K562 (cell line): ENCODE data around the gene VSTM5. TPM values are rescaled to one million over a fixed set of nuclear protein-coding genes. Genes with fewer than 3 reads are reported as not detected.

Experiments used
- ATAC-seq: fragments of 200-7000 bp; cut with Tn5 transposase; 3 replicates; pipeline ENCODE4 v1.9.1; 2020; ENCODE audit warnings: moderate library complexity
- BruUV-seq: library from RNA; stranded (reverse); fragments of 400-500 nt; replicated peaks from 2 replicates; lab custom pipeline; 2021; lab: Mats Ljungman, UMichigan
- CTCF ChIA-PET: fragments of 300-600 bp; formaldehyde crosslinking; extraction: SDS; loops from one replicate; lab custom pipeline; 2021; ENCODE audit warnings: low intra/inter-chr PET ratio; lab: Yijun Ruan, JAX
- POLR2A ChIA-PET: fragments of 300-600, 350-650 bp; sonication (Branson Sonifier 250); formaldehyde crosslinking; extraction: SDS; loops from one replicate; lab custom pipeline; 2021; ENCODE audit warnings: antibody characterized with exemption, inconsistent platforms; lab: Yijun Ruan, JAX
- DNase-seq, 4 experiments: peaks; one replicate each; pipeline versions ENCODE4 v3.0.0 to v3.0.0-alpha.2; 2011 to 2018; ENCODE audit warnings: low spot score in 3 of 4, mixed read lengths in 3 of 4; ENCODE audit errors: extremely low read depth in 1 of 4
- FAIRE-seq: peaks from 2 replicates; lab custom pipeline; 2011; peaks lifted over from hg19 to GRCh38; lab: Jason Lieb, UNC
- H2AFZ ChIP-seq: 2 replicates; pipeline ENCODE4 v1.6.0; 2011; ENCODE audit warnings: low read depth, low read length, control low read depth, inconsistent platforms
- H3K27ac ChIP-seq: fragments of 200-600 bp; 3 replicates; pipeline ENCODE4 v1.8.0; 2011; ENCODE audit warnings: low read depth, mild to moderate bottlenecking, control low read depth, inconsistent platforms, low read length, moderate library complexity, mixed read lengths; ENCODE audit errors: extremely low read depth
- H3K27me3 ChIP-seq, 2 experiments: fragments of 300-600 bp in 1 of 2; 2 replicates in 1 of 2; 3 replicates in 1 of 2; pipeline versions ENCODE4 v1.6.0 to v1.8.0; 2011; ENCODE audit warnings: inconsistent platforms in 2 of 2, low read length in 2 of 2, mild to moderate bottlenecking in 1 of 2, mixed read lengths in 1 of 2, moderate library complexity in 1 of 2; ENCODE audit not compliant: control insufficient read depth in 2 of 2, insufficient read depth in 2 of 2
- H3K36me3 ChIP-seq: fragments of 300-600 bp; 3 replicates; pipeline ENCODE4 v1.8.0; 2011; ENCODE audit warnings: mild to moderate bottlenecking, low read length, inconsistent platforms; ENCODE audit not compliant: control insufficient read depth, insufficient read depth
- H3K4me1 ChIP-seq, 2 experiments: fragments of 200-600 bp in 1 of 2; replicated peaks in 1 of 2; 2 replicates in 1 of 2; 3 replicates in 1 of 2; pipeline versions ENCODE4 v1.5.1 to v1.8.0; 2011; ENCODE audit warnings: inconsistent platforms in 2 of 2, low read length in 2 of 2, mild to moderate bottlenecking in 1 of 2, mixed read lengths in 1 of 2, moderate library complexity in 1 of 2; ENCODE audit not compliant: control insufficient read depth in 2 of 2, insufficient read depth in 2 of 2
- H3K4me2 ChIP-seq: 2 replicates; pipeline ENCODE4 v1.6.1; 2011; ENCODE audit warnings: low read length, control low read depth, inconsistent platforms, mixed read lengths; ENCODE audit not compliant: insufficient read depth
- H3K4me3 ChIP-seq: fragments of 200-600 bp; sonication (generic), shearing (Covaris generic); 2 replicates; pipeline ENCODE4 v1.5.1; 2016; ENCODE audit warnings: control low read depth, inconsistent platforms
- H3K79me2 ChIP-seq: fragments of 200-600 bp; 3 replicates; pipeline ENCODE4 v1.8.0; 2011; ENCODE audit warnings: low read length, inconsistent platforms; ENCODE audit not compliant: control insufficient read depth, insufficient read depth
- H3K9ac ChIP-seq, 2 experiments: 2 replicates each; pipeline versions ENCODE4 v1.6.0 to v1.6.1; 2011; ENCODE audit warnings: low read depth in 2 of 2, low read length in 2 of 2, control low read depth in 1 of 2, inconsistent platforms in 1 of 2, mild to moderate bottlenecking in 1 of 2, mixed read lengths in 1 of 2; ENCODE audit not compliant: insufficient read depth in 1 of 2
- H3K9me1 ChIP-seq: one replicate; pipeline ENCODE4 v1.6.0; 2011; ENCODE audit warnings: inconsistent platforms, mild to moderate bottlenecking, low read length, moderate library complexity; ENCODE audit not compliant: control insufficient read depth, insufficient read depth
- H3K9me3 ChIP-seq: replicated peaks from 2 replicates; pipeline ENCODE4 v1.5.1; 2011; ENCODE audit warnings: low read depth, low read length, inconsistent platforms; ENCODE audit not compliant: control insufficient read depth, insufficient read depth
- H4K20me1 ChIP-seq: replicated peaks from 2 replicates; pipeline ENCODE4 v1.6.1; 2011; ENCODE audit warnings: low read length, inconsistent platforms, mixed read lengths; ENCODE audit not compliant: control insufficient read depth, insufficient read depth
- CBFB ChIP-seq: sonication (generic); formaldehyde crosslinking; IDR thresholded peaks from 2 replicates; pipeline ENCODE4 v1.4.0; 2020; ENCODE audit warnings: mild to moderate bottlenecking, missing genetic modification reagents
- POLR2G ChIP-seq: fragments of 200-400 bp; formaldehyde crosslinking; IDR thresholded peaks from 2 replicates; pipeline ENCODE4 v1.6.1; 2017; ENCODE audit warnings: low read depth, mild to moderate bottlenecking, antibody characterized with exemption, low read length, moderate library complexity
- PURB ChIP-seq: sonication (generic); formaldehyde crosslinking; IDR thresholded peaks from 2 replicates; pipeline ENCODE4 v1.9.0; 2021; ENCODE audit warnings: low read depth, mild to moderate bottlenecking, missing genetic modification reagents
- THRA ChIP-seq: fragments of 450-650 bp; IDR thresholded peaks from 2 replicates; pipeline ENCODE4 v1.6.1; 2017; ENCODE audit warnings: mild to moderate bottlenecking, moderate library complexity
- ZBTB12 ChIP-seq: fragments of 250-450 bp; sonication (Bioruptor Pico); IDR thresholded peaks from 2 replicates; pipeline ENCODE4 v1.4.0; 2020
- ZC3H8 ChIP-seq: fragments of 450-650 bp; IDR thresholded peaks from 2 replicates; pipeline ENCODE4 v1.6.1; 2017
- ZNF184 ChIP-seq: sonication (generic); formaldehyde crosslinking; IDR thresholded peaks from 2 replicates; pipeline ENCODE4 v1.5.0; 2020; ENCODE audit warnings: missing genetic modification reagents
- ZNF318 ChIP-seq, 2 experiments: fragments of 450-650 bp; IDR thresholded peaks; 2 replicates each; pipeline ENCODE4 v1.6.1; 2016; ENCODE audit warnings: mild to moderate bottlenecking in 2 of 2, borderline replicate concordance in 1 of 2, low read depth in 1 of 2, moderate library complexity in 1 of 2
- WGBS: fragments of 100-300 bp; shearing (Covaris generic); methylation state at CpG from one replicate; pipeline ENCODE4 v1.1.6; 2016; ENCODE audit warnings: low coverage, mixed read lengths; ENCODE audit not compliant: insufficient coverage; ENCODE audit errors: missing lambda C conversion rate; 5-methylcytosine and 5-hydroxymethylcytosine counted together
- in situ Hi-C: fragments of 300-500 bp; cut with MboI; formaldehyde crosslinking; loops from 4 replicates; pipeline ENCODE4 v1.15.0; 2018; ENCODE audit warnings: inconsistent platforms, mixed read lengths
- intact Hi-C: fragments of 100-400 bp; cut with micrococcal nuclease; formaldehyde crosslinking; loops from 2 replicates; pipeline ENCODE4 v1.14.2; 2022
- polyA plus RNA-seq, 8 experiments: library from polyadenylated mRNA; depleted of rRNA in 4 of 8; stranded (reverse) in 5 of 8; unstranded in 3 of 8; fragments of >200 nt; fragmentation: Nextera tagmentation in 2 of 8; fragmentation: Illumina TruSeq in 1 of 8; extraction: Ambion mirVana in 2 of 8; extraction: Trizol in 1 of 8; gene quantifications; 2 replicates each; pipeline versions ENCODE4 v1.2.1 to v1.2.3, GENCODE V29; 2011 to 2014; ENCODE audit warnings: inconsistent platforms in 1 of 8, missing spikeins in 1 of 8
- total RNA-seq, 7 experiments: library from RNA; depleted of rRNA in 6 of 7; stranded (reverse); fragments of >200 nt in 6 of 7; fragmentation: Illumina TruSeq in 2 of 7; extraction: Trizol in 2 of 7; gene quantifications; 2 replicates each; pipeline versions ENCODE4 v1.2.1 to v1.2.3, GENCODE V29; 2011 to 2021; ENCODE audit warnings: low replicate concordance in 1 of 7

The VSTM5 gene
- total and polyA plus RNA-seq, 9 of the 15 experiments (the other 6 are each of a cell fraction or from before 2014, with no cell fraction given) = 0.01 TPM; not detected in 8

- H4K20me1 ChIP-seq = no peaks in the 10 kb centered on the region
- no peaks in the 10 kb centered on the region; the same call in 1 of the 2 replicates for H3K9me3 ChIP-seq
- H3K9me1 ChIP-seq = no peaks in the 10 kb centered on the region
- no peaks in the 10 kb centered on the region for H3K27me3 ChIP-seq
- BruUV-seq = no TSS peak
- CTCF ChIA-PET = no interaction called here
- FAIRE-seq (no peak), DNase-seq (no peak), ATAC-seq (no peak)
- no peak overlapping the region for H3K4me2 ChIP-seq
- H3K9ac ChIP-seq = no peak overlapping the region
- H3K27ac ChIP-seq = no peak overlapping the region
- TF ChIP-seq ZNF318 (IDR thresholded peaks at IDR 0.05; ENCODE audit: borderline replicate concordance in 1 of 2, low read depth in 1 of 2) = no peak
- TF ChIP-seq THRA = no peak
- TF ChIP-seq CBFB (CRISPR knock-in tag) = no peak
- TF ChIP-seq ZNF184 (CRISPR knock-in tag) = no peak
- no peak for TF ChIP-seq ZC3H8
- no peak for TF ChIP-seq ZBTB12 (CRISPR knock-in tag)
- no peak for TF ChIP-seq PURB (CRISPR knock-in tag)
- TF ChIP-seq POLR2G = no peak
- no peak overlapping the region for H3K4me3 ChIP-seq
- intact Hi-C loops = no loop called here
- no peaks in the 10 kb centered on the region for H3K36me3 ChIP-seq
- in situ Hi-C loops = no loop called here
- POLR2A ChIA-PET = interaction anchor here (3.5 kb wide), 1 partner anchor 11 kb away, joined by 10 read pairs; the partner anchor contains the start of gene MED17
- no peaks in the 10 kb centered on the region for H3K79me2 ChIP-seq
- 81% methylated on average over 4 of the region's 4 CpGs for WGBS
- no peak overlapping the region for H2AFZ ChIP-seq
- peaks cover 0 to 5% of the 10 kb centered on the region in 2 experiments; a peak in 1 of 5 replicates for H3K4me1 ChIP-seq
These were observed 78.3 kb downstream of the VSTM5 start for GRCh38 chr11:93772123-93772522.
